Astrocyte (in vitro differentiated cells and primary cell): ENCODE data around the gene TBC1D16. TPM values are rescaled to one million over a fixed set of nuclear protein-coding genes. Genes with fewer than 3 reads are reported as not detected.

ENCODE experiments used
- DNase-seq: peaks from one replicate; pipeline ENCODE4 v3.0.0-alpha.2; 2010; ENCODE audit warnings: low read depth
- FAIRE-seq: peaks from 2 replicates; lab custom pipeline; 2011; peaks lifted over from hg19 to GRCh38; lab: Jason Lieb, UNC
- H2AFZ ChIP-seq: 2 replicates; pipeline ENCODE4 v1.6.0; 2012; ENCODE audit warnings: low read depth, low read length, inconsistent platforms
- H3K27ac ChIP-seq: 2 replicates; pipeline ENCODE4 v1.5.1; 2011; ENCODE audit warnings: low read depth, low read length, inconsistent platforms
- H3K27me3 ChIP-seq: 2 replicates; pipeline ENCODE4 v1.6.0; 2011; ENCODE audit warnings: low read length, inconsistent platforms; ENCODE audit not compliant: insufficient read depth
- H3K36me3 ChIP-seq: 2 replicates; pipeline ENCODE4 v1.5.1; 2011; ENCODE audit warnings: low read length, inconsistent platforms; ENCODE audit not compliant: insufficient read depth
- H3K4me1 ChIP-seq: 2 replicates; pipeline ENCODE4 v1.5.1; 2011; ENCODE audit warnings: low read length, inconsistent platforms; ENCODE audit not compliant: insufficient read depth
- H3K4me2 ChIP-seq: 2 replicates; pipeline ENCODE4 v1.6.0; 2012; ENCODE audit warnings: low read length, inconsistent platforms
- H3K4me3 ChIP-seq: 2 replicates; pipeline ENCODE4 v1.5.1; 2011; ENCODE audit warnings: low read depth, mild to moderate bottlenecking, low read length, inconsistent platforms; ENCODE audit not compliant: insufficient read depth
- H3K79me2 ChIP-seq: 2 replicates; pipeline ENCODE4 v1.6.0; 2012; ENCODE audit warnings: mild to moderate bottlenecking, low read length, inconsistent platforms; ENCODE audit not compliant: insufficient read depth
- H3K9ac ChIP-seq: 2 replicates; pipeline ENCODE4 v1.6.0; 2012; ENCODE audit warnings: mild to moderate bottlenecking, low read length, inconsistent platforms
- H3K9me3 ChIP-seq: 2 replicates; pipeline ENCODE4 v1.5.1; 2012; ENCODE audit warnings: low read depth, mild to moderate bottlenecking, low read length, inconsistent platforms; ENCODE audit not compliant: insufficient read depth
- H4K20me1 ChIP-seq: 2 replicates; pipeline ENCODE4 v1.6.0; 2012; ENCODE audit warnings: low read length, inconsistent platforms; ENCODE audit not compliant: insufficient read depth
- H3K27ac Mint-ChIP-seq: one replicate; pipeline ENCODE4 v1.8.0; 2021; ENCODE audit warnings: mild to moderate bottlenecking, mixed read lengths; ENCODE audit not compliant: unreplicated experiment
- H3K27me3 Mint-ChIP-seq: one replicate; pipeline ENCODE4 v1.8.0; 2021; ENCODE audit warnings: low read depth, mixed read lengths; ENCODE audit not compliant: unreplicated experiment
- H3K36me3 Mint-ChIP-seq: one replicate; pipeline ENCODE4 v1.8.0; 2021; ENCODE audit warnings: low read depth, mixed read lengths; ENCODE audit not compliant: unreplicated experiment
- H3K4me1 Mint-ChIP-seq: one replicate; pipeline ENCODE4 v1.8.0; 2021; ENCODE audit warnings: low read depth, mixed read lengths; ENCODE audit not compliant: unreplicated experiment
- H3K4me3 Mint-ChIP-seq: one replicate; pipeline ENCODE4 v1.8.0; 2021; ENCODE audit warnings: mild to moderate bottlenecking, moderate library complexity, mixed read lengths; ENCODE audit not compliant: unreplicated experiment
- H3K9me3 Mint-ChIP-seq: one replicate; pipeline ENCODE4 v1.8.0; 2021; ENCODE audit warnings: mild to moderate bottlenecking, mixed read lengths; ENCODE audit not compliant: unreplicated experiment
- CTCF ChIP-seq: IDR thresholded peaks from 2 replicates; pipeline ENCODE4 v1.5.1; 2011; ENCODE audit warnings: low read depth, mild to moderate bottlenecking, inconsistent platforms, low read length, moderate library complexity; ENCODE audit not compliant: insufficient read depth
- EZH2 ChIP-seq: IDR thresholded peaks from 2 replicates; pipeline ENCODE4 v1.6.1; 2012; ENCODE audit warnings: mild to moderate bottlenecking, low read length, inconsistent platforms; ENCODE audit not compliant: insufficient read depth
- total RNA-seq: library from RNA; stranded (reverse); gene quantifications from 2 replicates; pipeline ENCODE4 v1.2.1, GENCODE V29; 2021

The TBC1D16 gene
- total RNA-seq, 1 donor from 2014 or later = 37.6 TPM

GRCh38 chr17:79925242-79925957 lies 110.3 kb downstream of the TBC1D16 start:
- Histone ChIP-seq H3K4me2 (no peak overlapping the region), H3K27ac (no peak overlapping the region), H3K27me3 (peaks cover 13% of the 10 kb centered on the region), H3K9me3 (no peaks in the 10 kb centered on the region), H3K36me3 (no peaks in the 10 kb centered on the region), H3K4me1 (no peaks in the 10 kb centered on the region), H3K9ac (no peak overlapping the region), H4K20me1 (no peaks in the 10 kb centered on the region), H2AFZ (peak overlapping the region; percentile 34), H3K79me2 (no peaks in the 10 kb centered on the region), H3K4me3 (no peak overlapping the region)
- no peaks in the 10 kb centered on the region for H3K9me3 Mint-ChIP-seq
- no peak overlapping the region for H3K4me3 Mint-ChIP-seq
- H3K4me1 Mint-ChIP-seq = no peaks in the 10 kb centered on the region
- no peaks in the 10 kb centered on the region for H3K36me3 Mint-ChIP-seq
- peak; percentile 19 for DNase-seq
- no peak for FAIRE-seq
- no peak for TF ChIP-seq CTCF
- TF ChIP-seq EZH2 = no peak
- H3K27ac Mint-ChIP-seq = no peak overlapping the region
- peaks cover 32% of the 10 kb centered on the region for H3K27me3 Mint-ChIP-seq

- no peak overlapping the region for H3K27ac Mint-ChIP-seq
- Histone ChIP-seq H3K4me3 (no peak overlapping the region), H4K20me1 (no peaks in the 10 kb centered on the region), H3K36me3 (no peaks in the 10 kb centered on the region), H2AFZ (no peak overlapping the region), H3K27me3 (peaks cover 15% of the 10 kb centered on the region), H3K4me1 (no peaks in the 10 kb centered on the region), H3K27ac (no peak overlapping the region), H3K4me2 (no peak overlapping the region), H3K9ac (no peak overlapping the region), H3K9me3 (no peaks in the 10 kb centered on the region), H3K79me2 (no peaks in the 10 kb centered on the region)
- H3K36me3 Mint-ChIP-seq = no peaks in the 10 kb centered on the region
- H3K9me3 Mint-ChIP-seq = no peaks in the 10 kb centered on the region
- TF ChIP-seq CTCF = no peak
- TF ChIP-seq EZH2 = no peak
- H3K4me1 Mint-ChIP-seq = no peaks in the 10 kb centered on the region
- no peak for DNase-seq
- no peak for FAIRE-seq
- no peak overlapping the region for H3K4me3 Mint-ChIP-seq
- peaks cover 35% of the 10 kb centered on the region for H3K27me3 Mint-ChIP-seq
These were observed 111.1 kb downstream of the TBC1D16 start for GRCh38 chr17:79924639-79924976.

GRCh38 chr17:79923974-79924638 lies 111.6 kb downstream of the TBC1D16 start:
- Histone ChIP-seq H3K27ac (no peak overlapping the region), H2AFZ (no peak overlapping the region), H3K4me2 (no peak overlapping the region), H3K79me2 (no peaks in the 10 kb centered on the region), H3K27me3 (peaks cover 15% of the 10 kb centered on the region), H3K4me3 (no peak overlapping the region), H3K4me1 (no peaks in the 10 kb centered on the region), H3K36me3 (no peaks in the 10 kb centered on the region), H3K9ac (no peak overlapping the region), H3K9me3 (no peaks in the 10 kb centered on the region), H4K20me1 (no peaks in the 10 kb centered on the region)
- no peaks in the 10 kb centered on the region for H3K9me3 Mint-ChIP-seq
- FAIRE-seq = no peak
- no peaks in the 10 kb centered on the region for H3K36me3 Mint-ChIP-seq
- H3K4me1 Mint-ChIP-seq = no peaks in the 10 kb centered on the region
- no peak for DNase-seq
- H3K27ac Mint-ChIP-seq = no peak overlapping the region
- no peak overlapping the region for H3K4me3 Mint-ChIP-seq
- H3K27me3 Mint-ChIP-seq = peaks cover 34% of the 10 kb centered on the region
- TF ChIP-seq CTCF (peak; percentile 39), EZH2 (no peak)
